ENCODE measurements around the gene CLCN6.

GRCh38 chr1:11888877-11889208 is 82.9 kb downstream of the CLCN6 start:
- no peak for TF ChIP-seq CTCF (IDR thresholded peaks at IDR 0.05)
- TF ChIP-seq POLR2A (IDR thresholded peaks at IDR 0.05) = no peak

Measured in adrenal gland (tissue), 5 donors.